ENCODE results near the gene RPL27A.

Gene RPL27A

GRCh38 chr11:8682303-8683114 lies at the start of gene RPL27A, which contains the start of gene TRIM66:
TSS of gene RPL27A (plus strand) at chr11:8682792. CDS start at chr11:8682814, 22 bp downstream.
TSS of gene TRIM66 (minus strand) at chr11:8682665. CDS start at chr11:8672274, 10,391 bp downstream.
- TF ChIP-seq, protein P1, sequence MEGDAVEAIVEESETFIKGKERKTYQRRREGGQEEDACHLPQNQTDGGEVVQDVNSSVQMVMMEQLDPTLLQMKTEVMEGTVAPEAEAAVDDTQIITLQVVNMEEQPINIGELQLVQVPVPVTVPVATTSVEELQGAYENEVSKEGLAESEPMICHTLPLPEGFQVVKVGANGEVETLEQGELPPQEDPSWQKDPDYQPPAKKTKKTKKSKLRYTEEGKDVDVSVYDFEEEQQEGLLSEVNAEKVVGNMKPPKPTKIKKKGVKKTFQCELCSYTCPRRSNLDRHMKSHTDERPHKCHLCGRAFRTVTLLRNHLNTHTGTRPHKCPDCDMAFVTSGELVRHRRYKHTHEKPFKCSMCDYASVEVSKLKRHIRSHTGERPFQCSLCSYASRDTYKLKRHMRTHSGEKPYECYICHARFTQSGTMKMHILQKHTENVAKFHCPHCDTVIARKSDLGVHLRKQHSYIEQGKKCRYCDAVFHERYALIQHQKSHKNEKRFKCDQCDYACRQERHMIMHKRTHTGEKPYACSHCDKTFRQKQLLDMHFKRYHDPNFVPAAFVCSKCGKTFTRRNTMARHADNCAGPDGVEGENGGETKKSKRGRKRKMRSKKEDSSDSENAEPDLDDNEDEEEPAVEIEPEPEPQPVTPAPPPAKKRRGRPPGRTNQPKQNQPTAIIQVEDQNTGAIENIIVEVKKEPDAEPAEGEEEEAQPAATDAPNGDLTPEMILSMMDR (IDR thresholded peaks at IDR 0.05; ENCODE audit: insufficient read depth, missing control alignments) = no peak
- FAIRE-seq (no peak), DNase-seq (ENCODE audit: insufficient read length, low spot score) (peak; percentile 54)

GRCh38 chr11:8634498-8634897 lies 48.1 kb upstream of the RPL27A start:
- FAIRE-seq = no peak
- DNase-seq (ENCODE audit: insufficient read length, low spot score) = no peak
- TF ChIP-seq, protein P1 (IDR thresholded peaks at IDR 0.05; ENCODE audit: insufficient read depth, missing control alignments) = no peak

GRCh38 chr11:8636127-8636526 lies 46.5 kb upstream of the RPL27A start:
- DNase-seq (ENCODE audit: insufficient read length, low spot score) (no peak), FAIRE-seq (no peak)
- TF ChIP-seq, protein P1 (IDR thresholded peaks at IDR 0.05; ENCODE audit: insufficient read depth, missing control alignments) = no peak

DNA sequence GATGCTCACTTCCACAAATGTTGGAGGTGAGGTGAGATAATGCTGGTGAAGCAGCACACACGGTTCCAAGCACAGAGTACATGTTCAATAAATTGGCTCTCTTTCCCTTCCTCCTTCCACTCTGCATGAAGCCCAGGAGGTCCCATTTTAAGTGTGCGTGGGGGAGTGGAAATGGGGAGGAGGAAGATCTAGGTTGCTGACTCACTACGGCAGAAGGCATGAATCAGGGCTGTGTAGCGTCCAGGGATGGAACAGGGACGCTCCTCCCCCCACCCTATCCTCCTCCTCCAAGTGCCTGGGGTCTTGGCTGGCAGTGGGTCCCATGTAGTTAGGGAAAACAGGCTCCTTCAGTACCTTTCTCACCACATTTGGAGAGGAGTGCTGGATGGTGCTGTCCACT lies 44.3 kb upstream of the RPL27A start:
- DNase-seq (ENCODE audit: insufficient read length, low spot score) (no peak), FAIRE-seq (no peak)
- TF ChIP-seq, protein P1 (IDR thresholded peaks at IDR 0.05; ENCODE audit: insufficient read depth, missing control alignments) = no peak

GRCh38 chr11:8639655-8640054 lies 42.9 kb upstream of the RPL27A start:
- no peak for DNase-seq (ENCODE audit: insufficient read length, low spot score)
- TF ChIP-seq, protein P1 (IDR thresholded peaks at IDR 0.05; ENCODE audit: insufficient read depth, missing control alignments) = no peak
- FAIRE-seq = no peak

GRCh38 chr11:8640267-8640906 lies 42.2 kb upstream of the RPL27A start:
- TF ChIP-seq, protein P1 (IDR thresholded peaks at IDR 0.05; ENCODE audit: insufficient read depth, missing control alignments) = no peak
- no peak for FAIRE-seq
- DNase-seq (ENCODE audit: insufficient read length, low spot score) = no peak

- TF ChIP-seq, protein P1 (IDR thresholded peaks at IDR 0.05; ENCODE audit: insufficient read depth, missing control alignments) = no peak
- DNase-seq (ENCODE audit: insufficient read length, low spot score) = no peak
- no peak for FAIRE-seq
Measured at GRCh38 chr11:8641332-8641731, 41.3 kb upstream of the RPL27A start.

All from D721Med (cell line).